Neural progenitor cell (in vitro differentiated cells): Measurements from ENCODE around the gene RB1. TPM values are rescaled to one million over a fixed set of nuclear protein-coding genes. Genes with fewer than 3 reads are reported as not detected.
A peak's percentile ranks its signal among the peaks of the same experiment; 100 is the strongest.

Experiments
- DNase-seq: peaks from one replicate; pipeline ENCODE4 v3.0.0-alpha.2; 2016; ENCODE audit warnings: low spot score
- H2AFZ ChIP-seq: fragments of 200-600 bp; sonication (generic); replicated peaks from 2 replicates; pipeline ENCODE4 v1.6.1; 2016; ENCODE audit warnings: antibody characterized with exemption
- H3F3A ChIP-seq: fragments of 200-600 bp; sonication (generic); 2 replicates; pipeline ENCODE4 v1.6.1; 2016; ENCODE audit warnings: antibody characterized with exemption, low read depth
- H3K27ac ChIP-seq: fragments of 200-600 bp; sonication (generic); 2 replicates; pipeline ENCODE4 v1.5.1; 2016; ENCODE audit warnings: mild to moderate bottlenecking
- H3K27me3 ChIP-seq: fragments of 200-600 bp; sonication (generic); 2 replicates; pipeline ENCODE4 v1.6.1; 2016; ENCODE audit warnings: mild to moderate bottlenecking, moderate library complexity
- H3K36me3 ChIP-seq: fragments of 200-600 bp; sonication (generic); 2 replicates; pipeline ENCODE4 v1.5.1; 2016
- H3K4me1 ChIP-seq: fragments of 200-600 bp; sonication (generic); 2 replicates; pipeline ENCODE4 v1.6.1; 2016; ENCODE audit warnings: mixed run types
- H3K4me2 ChIP-seq: fragments of 200-600 bp; sonication (generic); 2 replicates; pipeline ENCODE4 v1.6.1; 2016
- H3K4me3 ChIP-seq: fragments of 200-600 bp; sonication (generic); 2 replicates; pipeline ENCODE4 v1.5.1; 2016
- H3K79me2 ChIP-seq: fragments of 200-600 bp; sonication (generic); 2 replicates; pipeline ENCODE4 v1.6.1; 2016; ENCODE audit warnings: low read depth
- H3K9ac ChIP-seq: fragments of 200-600 bp; sonication (generic); 2 replicates; pipeline ENCODE4 v1.6.1; 2016
- H3K9me3 ChIP-seq: fragments of 200-600 bp; sonication (generic); 2 replicates; pipeline ENCODE4 v1.5.1; 2016; ENCODE audit warnings: low read depth
- H4K20me1 ChIP-seq: fragments of 200-600 bp; sonication (generic); 2 replicates; pipeline ENCODE4 v1.6.1; 2016; ENCODE audit warnings: low read depth
- H3K27ac Mint-ChIP-seq: 3 replicates; pipeline ENCODE4 v1.8.0; 2021; ENCODE audit warnings: mixed read lengths
- H3K27me3 Mint-ChIP-seq: 2 replicates; pipeline ENCODE4 v1.8.0; 2022; ENCODE audit warnings: low read depth, mild to moderate bottlenecking, inconsistent platforms, moderate library complexity, mixed read lengths; ENCODE audit not compliant: insufficient read depth
- H3K36me3 Mint-ChIP-seq: 3 replicates; pipeline ENCODE4 v1.8.0; 2021; ENCODE audit warnings: mixed read lengths
- H3K4me1 Mint-ChIP-seq: 3 replicates; pipeline ENCODE4 v1.8.0; 2021; ENCODE audit warnings: mixed read lengths
- H3K4me3 Mint-ChIP-seq: 3 replicates; pipeline ENCODE4 v1.8.0; 2021; ENCODE audit warnings: mild to moderate bottlenecking, moderate library complexity, mixed read lengths
- H3K9me3 Mint-ChIP-seq: 3 replicates; pipeline ENCODE4 v1.8.0; 2020; ENCODE audit warnings: mixed read lengths
- CTCF ChIP-seq: fragments of 200-600 bp; sonication (generic); IDR thresholded peaks from 2 replicates; pipeline ENCODE4 v1.5.1; 2017; ENCODE audit warnings: antibody characterized with exemption, mild to moderate bottlenecking
- EZH2 ChIP-seq: fragments of 200-600 bp; sonication (generic); IDR thresholded peaks from 2 replicates; pipeline ENCODE4 v1.6.1; 2017; ENCODE audit warnings: antibody characterized with exemption, mild to moderate bottlenecking, moderate library complexity
- EZH2phosphoT487 ChIP-seq: fragments of 200-600 bp; sonication (generic); IDR thresholded peaks from 2 replicates; pipeline ENCODE4 v1.6.1; 2017; ENCODE audit warnings: antibody characterized with exemption
- total RNA-seq: library from RNA; depleted of rRNA; stranded (reverse); fragments of >200 nt; gene quantifications from 2 replicates; pipeline ENCODE4 v1.2.3, GENCODE V29; 2015; ENCODE audit warnings: low replicate concordance

RB1 gene
- total RNA-seq, 1 donor from 2014 or later = 39.5 TPM

DNA sequence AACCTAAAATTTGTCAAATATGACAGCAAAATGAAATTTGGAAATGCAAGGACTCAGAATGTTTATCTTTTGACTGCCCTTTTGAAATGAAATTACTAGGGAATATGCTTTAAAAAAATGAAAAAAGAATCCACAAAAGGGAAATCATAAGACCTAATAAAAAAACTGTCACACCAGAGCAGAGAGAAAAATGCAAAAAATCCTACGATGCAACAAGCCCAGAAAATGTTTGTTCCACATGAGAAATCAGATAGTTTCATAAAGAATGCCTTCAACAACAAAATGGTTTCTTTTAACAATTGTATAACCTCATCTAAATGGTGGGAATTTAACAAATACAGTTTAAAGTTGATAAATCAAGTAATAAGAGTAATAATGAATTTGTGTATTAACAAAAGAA is 101.4 kb downstream of the RB1 start:
- DNase-seq = no peak
- Histone ChIP-seq H3K9me3 (no peaks in the 10 kb centered on the region), H4K20me1 (no peaks in the 10 kb centered on the region), H3K9ac (no peak overlapping the region), H3K79me2 (no peaks in the 10 kb centered on the region), H3F3A (no peaks in the 10 kb centered on the region), H2AFZ (no peak overlapping the region), H3K4me2 (no peak overlapping the region), H3K36me3 (no peaks in the 10 kb centered on the region), H3K4me3 (no peak overlapping the region), H3K4me1 (no peaks in the 10 kb centered on the region), H3K27me3 (no peaks in the 10 kb centered on the region), H3K27ac (no peak overlapping the region)
- H3K4me3 Mint-ChIP-seq = no peak overlapping the region
- H3K36me3 Mint-ChIP-seq = peaks cover 7% of the 10 kb centered on the region
- no peak for TF ChIP-seq EZH2phosphoT487
- TF ChIP-seq EZH2 = no peak
- TF ChIP-seq CTCF = no peak
- no peak overlapping the region for H3K27ac Mint-ChIP-seq
- no peaks in the 10 kb centered on the region for H3K27me3 Mint-ChIP-seq
- no peaks in the 10 kb centered on the region for H3K9me3 Mint-ChIP-seq
- peaks cover 1% of the 10 kb centered on the region for H3K4me1 Mint-ChIP-seq

GRCh38 chr13:48405875-48406274 is 102.3 kb downstream of the RB1 start:
- Mint-ChIP-seq H3K36me3 (peaks cover 10% of the 10 kb centered on the region), H3K4me3 (no peak overlapping the region), H3K4me1 (peaks cover 8% of the 10 kb centered on the region), H3K9me3 (no peaks in the 10 kb centered on the region), H3K27ac (no peak overlapping the region), H3K27me3 (no peaks in the 10 kb centered on the region)
- TF ChIP-seq CTCF (no peak), EZH2phosphoT487 (no peak), EZH2 (no peak)
- no peak overlapping the region for H3K4me3 ChIP-seq
- no peaks in the 10 kb centered on the region for H3K4me1 ChIP-seq
- no peak for DNase-seq
- H3K36me3 ChIP-seq = no peaks in the 10 kb centered on the region
- H3F3A ChIP-seq = no peaks in the 10 kb centered on the region
- H3K4me2 ChIP-seq = no peak overlapping the region
- no peak overlapping the region for H3K27ac ChIP-seq
- H3K9ac ChIP-seq = no peak overlapping the region
- no peaks in the 10 kb centered on the region for H3K79me2 ChIP-seq
- H3K9me3 ChIP-seq = no peaks in the 10 kb centered on the region
- no peaks in the 10 kb centered on the region for H3K27me3 ChIP-seq
- H2AFZ ChIP-seq = no peak overlapping the region
- no peaks in the 10 kb centered on the region for H4K20me1 ChIP-seq

DNA sequence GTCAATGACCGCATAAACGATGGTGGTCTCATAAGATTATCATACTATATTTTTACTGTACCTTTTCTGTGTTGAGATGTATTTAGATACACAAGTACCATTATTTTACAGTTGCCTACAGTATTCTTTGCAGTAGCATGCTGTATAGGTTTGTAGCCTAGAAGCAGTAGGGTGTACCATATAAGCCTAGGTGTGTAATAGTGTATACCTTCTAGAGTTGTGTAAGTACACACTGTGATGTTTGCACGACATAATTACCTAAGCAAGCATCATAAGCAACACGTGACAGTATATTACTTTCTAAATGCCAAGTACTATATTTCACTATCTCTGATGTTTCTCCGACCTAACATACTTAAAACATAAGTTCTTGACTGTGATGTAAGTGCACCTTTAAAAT is 106.6 kb downstream of the RB1 start:
- no peak overlapping the region for H3K4me2 ChIP-seq
- peak overlapping the region; percentile 76 for H3K4me3 Mint-ChIP-seq

More for the DNA sequence above, 106.6 kb downstream of the RB1 start:
- H3K36me3 Mint-ChIP-seq = peaks cover 12% of the 10 kb centered on the region
- H3K27ac Mint-ChIP-seq = no peak overlapping the region
- peaks cover 21% of the 10 kb centered on the region for H3K4me1 Mint-ChIP-seq
- Histone ChIP-seq H2AFZ (no peak overlapping the region), H3K36me3 (no peaks in the 10 kb centered on the region), H3K27me3 (no peaks in the 10 kb centered on the region), H3K9ac (no peak overlapping the region), H3K9me3 (no peaks in the 10 kb centered on the region), H4K20me1 (no peaks in the 10 kb centered on the region), H3K4me1 (peaks cover 24% of the 10 kb centered on the region), H3K79me2 (no peaks in the 10 kb centered on the region), H3K4me3 (no peak overlapping the region), H3K27ac (no peak overlapping the region), H3F3A (no peaks in the 10 kb centered on the region)
- DNase-seq = no peak
- H3K27me3 Mint-ChIP-seq = no peaks in the 10 kb centered on the region
- TF ChIP-seq EZH2 = no peak
- no peak for TF ChIP-seq EZH2phosphoT487
- TF ChIP-seq CTCF = no peak
- H3K9me3 Mint-ChIP-seq = no peaks in the 10 kb centered on the region
